ENCODE data around the gene GAPVD1.

DNA sequence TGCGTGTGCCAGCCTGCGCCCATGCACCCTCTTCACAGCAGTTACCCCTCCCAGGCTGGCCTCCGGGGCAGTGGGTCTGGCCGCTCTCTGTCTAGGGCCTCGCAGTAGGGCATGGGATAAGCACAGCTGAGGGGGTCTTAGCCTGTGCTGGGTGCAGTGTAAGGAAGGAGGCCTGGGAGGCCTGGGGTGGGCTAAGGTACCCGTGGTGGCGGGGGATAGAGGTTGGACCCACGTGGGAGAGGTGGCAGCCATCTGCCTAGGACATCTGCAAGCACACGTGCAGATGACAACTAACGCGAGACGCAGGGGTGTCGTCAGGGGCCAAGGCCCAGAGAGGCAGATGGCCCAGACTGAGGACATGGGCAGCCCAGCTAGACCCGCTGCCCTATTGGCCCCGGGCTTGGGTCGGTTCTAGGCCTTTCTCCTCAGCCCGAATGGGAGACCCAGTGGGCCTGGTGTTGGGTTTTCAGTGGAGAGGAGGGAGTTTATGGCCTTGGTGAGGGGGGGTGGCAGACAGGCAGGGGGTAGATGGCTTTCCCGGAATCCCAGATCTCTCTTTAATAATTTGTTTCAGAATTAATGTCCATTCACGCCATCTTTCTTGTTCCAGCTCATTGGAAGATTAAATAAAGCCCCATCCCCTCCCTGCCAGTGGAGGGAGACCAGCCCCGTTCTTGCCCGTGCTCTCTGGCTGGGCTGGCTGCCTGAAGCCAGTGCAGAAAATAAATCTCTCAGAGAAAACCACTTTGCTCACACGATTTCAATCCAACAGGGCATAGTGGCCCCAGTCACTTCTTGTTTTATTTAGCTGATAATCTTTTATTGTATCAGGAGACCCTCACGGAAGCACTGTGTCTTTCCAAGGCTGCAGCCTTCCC lies 154.2 kb downstream of the GAPVD1 start:
- TF ChIP-seq, protein P1, sequence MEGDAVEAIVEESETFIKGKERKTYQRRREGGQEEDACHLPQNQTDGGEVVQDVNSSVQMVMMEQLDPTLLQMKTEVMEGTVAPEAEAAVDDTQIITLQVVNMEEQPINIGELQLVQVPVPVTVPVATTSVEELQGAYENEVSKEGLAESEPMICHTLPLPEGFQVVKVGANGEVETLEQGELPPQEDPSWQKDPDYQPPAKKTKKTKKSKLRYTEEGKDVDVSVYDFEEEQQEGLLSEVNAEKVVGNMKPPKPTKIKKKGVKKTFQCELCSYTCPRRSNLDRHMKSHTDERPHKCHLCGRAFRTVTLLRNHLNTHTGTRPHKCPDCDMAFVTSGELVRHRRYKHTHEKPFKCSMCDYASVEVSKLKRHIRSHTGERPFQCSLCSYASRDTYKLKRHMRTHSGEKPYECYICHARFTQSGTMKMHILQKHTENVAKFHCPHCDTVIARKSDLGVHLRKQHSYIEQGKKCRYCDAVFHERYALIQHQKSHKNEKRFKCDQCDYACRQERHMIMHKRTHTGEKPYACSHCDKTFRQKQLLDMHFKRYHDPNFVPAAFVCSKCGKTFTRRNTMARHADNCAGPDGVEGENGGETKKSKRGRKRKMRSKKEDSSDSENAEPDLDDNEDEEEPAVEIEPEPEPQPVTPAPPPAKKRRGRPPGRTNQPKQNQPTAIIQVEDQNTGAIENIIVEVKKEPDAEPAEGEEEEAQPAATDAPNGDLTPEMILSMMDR (IDR thresholded peaks at IDR 0.05), result no peak
- TF ChIP-seq POLR2A (IDR thresholded peaks at IDR 0.05), result no peak
